Transverse colon (tissue), 4 donors: ENCODE results near the gene DDAH1. TPM values are rescaled to one million over a fixed set of nuclear protein-coding genes. Genes with fewer than 3 reads are reported as not detected.

Source experiments
- DNase-seq: peaks from one replicate; pipeline ENCODE4 v3.0.0-alpha.2; 2019
- H3K27ac ChIP-seq, 4 donors: fragments of 200-600 bp; sonication (generic); 2 replicates each; pipeline ENCODE4 v1.5.1; 2016 to 2018; ENCODE audit warnings: inconsistent platforms in 4 of 4
- H3K27me3 ChIP-seq: fragments of 200-600 bp; sonication (generic); 2 replicates; pipeline ENCODE4 v1.5.1; 2017; ENCODE audit warnings: inconsistent platforms
- H3K36me3 ChIP-seq, 4 donors: fragments of 200-600 bp; sonication (generic); 2 replicates each; pipeline ENCODE4 v1.5.1; 2017 to 2019; ENCODE audit warnings: inconsistent platforms in 4 of 4
- H3K4me1 ChIP-seq, 4 donors: fragments of 200-600 bp; sonication (generic); 2 replicates each; pipeline ENCODE4 v1.5.1; 2017 to 2020; ENCODE audit warnings: inconsistent platforms in 4 of 4
- H3K4me3 ChIP-seq, 4 donors: fragments of 200-600 bp; sonication (generic); 1 replicate in 1 of 4; 2 replicates in 3 of 4; pipeline versions ENCODE4 v1.5.1 to v1.6.1; 2017 to 2019; ENCODE audit warnings: inconsistent platforms in 4 of 4
- H3K9me3 ChIP-seq, 2 donors: fragments of 200-600 bp; sonication (generic); 2 replicates each; pipeline ENCODE4 v1.5.1; 2017 to 2019; ENCODE audit warnings: inconsistent platforms in 2 of 2
- CTCF ChIP-seq, 5 experiments: fragments of 200-600 bp in 3 of 5; fragments of 450-650 bp in 2 of 5; sonication (generic) in 3 of 5; IDR thresholded peaks; 1 replicate in 2 of 5; 2 replicates in 3 of 5; pipeline ENCODE4 v1.5.1; 2016 to 2017; ENCODE audit warnings: antibody characterized with exemption in 5 of 5, inconsistent platforms in 3 of 5, mild to moderate bottlenecking in 2 of 5, moderate library complexity in 1 of 5
- EP300 ChIP-seq: sonication (generic); formaldehyde crosslinking; IDR thresholded peaks from one replicate; pipeline ENCODE4 v1.6.1; 2017; ENCODE audit warnings: antibody characterized with exemption, low read depth
- POLR2A ChIP-seq: fragments of 450-650 bp; IDR thresholded peaks from one replicate; pipeline ENCODE4 v1.6.1; 2016; ENCODE audit warnings: antibody characterized with exemption, mild to moderate bottlenecking, moderate library complexity
- POLR2AphosphoS5 ChIP-seq, 3 donors: sonication (generic); formaldehyde crosslinking; IDR thresholded peaks; one replicate each; pipeline ENCODE4 v1.6.1; 2016; ENCODE audit warnings: antibody characterized with exemption in 3 of 3
- WGBS, 2 donors: methylation state at CpG; one replicate each; pipeline ENCODE4 v1.1.5; 2018; ENCODE audit warnings: low coverage in 1 of 2; 5-methylcytosine and 5-hydroxymethylcytosine counted together
- in situ Hi-C, 4 donors: fragments of 200-750 bp; cut with MboI; loops; one replicate each; pipeline versions ENCODE4 v1.15.0 to v1.15.1; 2017; ENCODE audit warnings: low sequenced_read_pairs in 3 of 4, low pct_ligation_motif_present in 1 of 4, low pct_unique_long_range_greater_than_20kb in 1 of 4
- intact Hi-C: fragments of 100-400 bp; cut with DNase I; formaldehyde crosslinking; loops from one replicate; pipeline ENCODE4 v1.15.1; 2023; ENCODE audit warnings: low total_unique reads
- total RNA-seq, 4 donors: library from RNA; depleted of rRNA; stranded (reverse); fragments of >200 nt; gene quantifications; one replicate each; pipeline ENCODE4 v1.1.0, GENCODE V29; 2016

DDAH1 gene
- total RNA-seq, 4 donors from 2014 or later, result 22.4 to 69.4 (median 48.3) TPM

GRCh38 chr1:85319931-85320330 lies 145.0 kb downstream of the DDAH1 start:
- no peaks in the 10 kb centered on the region for H3K4me1 ChIP-seq
- intact Hi-C loops (no loop called here), in situ Hi-C loops (loop anchor here (10.0 to 25.0 kb wide), 7 partner anchors 167 to 842 kb away; partner anchors contain the start of genes CCN1 (in 4 of the 4) and COL24A1 (in 1 of the 4))
- H3K9me3 ChIP-seq, result no peaks in the 10 kb centered on the region
- H3K4me3 ChIP-seq, result no peak overlapping the region
- DNase-seq, result no peak
- H3K27ac ChIP-seq, result no peak overlapping the region
- TF ChIP-seq CTCF (IDR thresholded peaks at IDR 0.05) (no peak), EP300 (no peak), POLR2AphosphoS5 (IDR thresholded peaks at IDR 0.05) (no peak), POLR2A (no peak)
- WGBS, 2 donors, result 70 to 75% methylated on average over 4 of the region's 4 CpGs
- H3K36me3 ChIP-seq, result no peaks in the 10 kb centered on the region
- H3K27me3 ChIP-seq, result no peaks in the 10 kb centered on the region

GRCh38 chr1:85319491-85319890 lies 145.5 kb downstream of the DDAH1 start:
- in situ Hi-C loops (loop anchor here (10.0 to 25.0 kb wide), 7 partner anchors 168 to 843 kb away; partner anchors contain the start of genes CCN1 (in 4 of the 4) and COL24A1 (in 1 of the 4)), intact Hi-C loops (no loop called here)
- no peaks in the 10 kb centered on the region for H3K36me3 ChIP-seq

GRCh38 chr1:85318217-85318616 lies 146.7 kb downstream of the DDAH1 start:
- H3K27ac ChIP-seq, result no peak overlapping the region
- H3K4me3 ChIP-seq, result no peak overlapping the region
- peaks cover 0 to 12% (median 6%) of the 10 kb centered on the region in 4 donors for H3K4me1 ChIP-seq
- intact Hi-C loops, result no loop called here
- H3K36me3 ChIP-seq, result no peaks in the 10 kb centered on the region
- no peaks in the 10 kb centered on the region for H3K9me3 ChIP-seq
- no peak for DNase-seq
- 100% methylated on average over 1 of the region's 1 CpG for WGBS, 2 donors
- TF ChIP-seq CTCF (IDR thresholded peaks at IDR 0.05) (no peak), POLR2AphosphoS5 (IDR thresholded peaks at IDR 0.05) (no peak), POLR2A (no peak), EP300 (no peak)
- in situ Hi-C loops, result loop anchor here (10.0 to 25.0 kb wide), 7 partner anchors 169 to 844 kb away; partner anchors contain the start of genes CCN1 (in 4 of the 4) and COL24A1 (in 1 of the 4)
- no peaks in the 10 kb centered on the region for H3K27me3 ChIP-seq

More at GRCh38 chr1:85319491-85319890, 145.5 kb downstream of the DDAH1 start:
- no peak for TF ChIP-seq POLR2A
- no peak for TF ChIP-seq EP300
- TF ChIP-seq POLR2AphosphoS5 (IDR thresholded peaks at IDR 0.05), result no peak
- TF ChIP-seq CTCF (IDR thresholded peaks at IDR 0.05), result no peak
- DNase-seq, result no peak
- H3K27me3 ChIP-seq, result no peaks in the 10 kb centered on the region
- 73 to 92% methylated on average over 3 of the region's 3 CpGs for WGBS, 2 donors
- H3K4me1 ChIP-seq, result peaks cover 0 to 2% (median under 1%) of the 10 kb centered on the region in 4 donors
- H3K4me3 ChIP-seq, result no peak overlapping the region
- H3K9me3 ChIP-seq, result no peaks in the 10 kb centered on the region
- no peak overlapping the region for H3K27ac ChIP-seq

- Histone ChIP-seq H3K4me1 (peaks cover 0 to 12% (median 6%) of the 10 kb centered on the region in 4 donors), H3K27me3 (no peaks in the 10 kb centered on the region), H3K4me3 (no peak overlapping the region), H3K27ac (no peak overlapping the region), H3K36me3 (no peaks in the 10 kb centered on the region), H3K9me3 (no peaks in the 10 kb centered on the region)
- in situ Hi-C loops, result loop anchor here (10.0 to 25.0 kb wide), 7 partner anchors 170 to 845 kb away; partner anchors contain the start of genes CCN1 (in 4 of the 4) and COL24A1 (in 1 of the 4)
- intact Hi-C loops, result no loop called here
- WGBS, 2 donors, result 60 to 77% methylated on average over 5 of the region's 5 CpGs
- DNase-seq, result no peak
- TF ChIP-seq POLR2A, result no peak
- TF ChIP-seq EP300, result no peak
These were observed 147.4 kb downstream of the DDAH1 start for GRCh38 chr1:85317560-85317959.
